Fibroblast of lung (primary cell): ENCODE results near the gene GTF2F2. TPM values are rescaled to one million over a fixed set of nuclear protein-coding genes. Genes with fewer than 3 reads are reported as not detected.

ENCODE experiments used
- DNase-seq, 2 donors: peaks; one replicate each; pipeline versions ENCODE4 v3.0.0 to v3.0.0-alpha.2; 2010; ENCODE audit warnings: low read depth in 2 of 2
- H2AFZ ChIP-seq: 2 replicates; pipeline ENCODE4 v1.5.1; 2012; ENCODE audit warnings: low read length, control low read depth, inconsistent platforms
- H3K27ac ChIP-seq: 2 replicates; pipeline ENCODE4 v1.5.1; 2011; ENCODE audit warnings: low read length, control low read depth; ENCODE audit not compliant: insufficient read depth
- H3K27me3 ChIP-seq: 2 replicates; pipeline ENCODE4 v1.5.1; 2011; ENCODE audit warnings: mild to moderate bottlenecking, low read length; ENCODE audit not compliant: control insufficient read depth, insufficient read depth
- H3K36me3 ChIP-seq: 2 replicates; pipeline ENCODE4 v1.5.1; 2011; ENCODE audit warnings: low read length; ENCODE audit not compliant: control insufficient read depth, insufficient read depth
- H3K4me1 ChIP-seq: 2 replicates; pipeline ENCODE4 v1.5.1; 2011; ENCODE audit warnings: low read length; ENCODE audit not compliant: control insufficient read depth, insufficient read depth; ENCODE audit errors: extremely low read depth
- H3K4me2 ChIP-seq: 2 replicates; pipeline ENCODE4 v1.5.1; 2011; ENCODE audit warnings: low read length, control low read depth; ENCODE audit not compliant: insufficient read depth; ENCODE audit errors: extremely low read depth
- H3K4me3 ChIP-seq, 4 experiments: fragments of 200-600 bp in 1 of 4; sonication (generic) in 1 of 4; replicated peaks in 1 of 4; 2 replicates each; pipeline ENCODE4 v1.5.1; 2011 to 2016; ENCODE audit warnings: low read length in 4 of 4, low read depth in 3 of 4, mild to moderate bottlenecking in 3 of 4, control low read depth in 2 of 4, inconsistent platforms in 1 of 4, mixed read lengths in 1 of 4; ENCODE audit not compliant: insufficient read depth in 1 of 4; ENCODE audit errors: control extremely low read depth in 1 of 4
- H3K79me2 ChIP-seq: 2 replicates; pipeline ENCODE4 v1.5.1; 2012; ENCODE audit warnings: mild to moderate bottlenecking, low read length, inconsistent platforms; ENCODE audit not compliant: control insufficient read depth, insufficient read depth
- H3K9ac ChIP-seq: 2 replicates; pipeline ENCODE4 v1.5.1; 2011; ENCODE audit warnings: mild to moderate bottlenecking, low read length, control low read depth; ENCODE audit not compliant: insufficient read depth
- H3K9me3 ChIP-seq: 2 replicates; pipeline ENCODE4 v1.5.1; 2012; ENCODE audit warnings: low read depth, low read length; ENCODE audit not compliant: control insufficient read depth, insufficient read depth
- H4K20me1 ChIP-seq: 2 replicates; pipeline ENCODE4 v1.5.1; 2011; ENCODE audit warnings: low read length; ENCODE audit not compliant: control insufficient read depth, insufficient read depth; ENCODE audit errors: extremely low read depth
- EZH2 ChIP-seq: IDR thresholded peaks from 2 replicates; pipeline ENCODE4 v1.5.1; 2012; ENCODE audit warnings: low read length, control low read depth, mild to moderate bottlenecking; ENCODE audit errors: missing control alignments
- polyA plus RNA-seq, 2 donors: library from polyadenylated mRNA; depleted of rRNA in 1 of 2; stranded (reverse) in 1 of 2; unstranded in 1 of 2; fragments of >200 nt; gene quantifications; 2 replicates each; pipeline ENCODE4 v1.2.1, GENCODE V29; 2011 to 2012; ENCODE audit warnings: missing spikeins in 1 of 2
- total RNA-seq: library from RNA; depleted of rRNA; stranded (reverse); fragments of >200 nt; gene quantifications from 2 replicates; pipeline ENCODE4 v1.2.1, GENCODE V29; 2014
- TF ChIP-seq, protein P1 (sequence below), 2 donors: IDR thresholded peaks in 1 of 2; conservative IDR thresholded peaks in 1 of 2; 1 replicate in 1 of 2; 2 replicates in 1 of 2; pipeline ENCODE4 v1.5.1; 2011 to 2012; ENCODE audit warnings: low read length in 2 of 2, control low read depth in 1 of 2, inconsistent platforms in 1 of 2, low read depth in 1 of 2, mild to moderate bottlenecking in 1 of 2

GTF2F2 gene
- total and polyA plus RNA-seq, 2 donors (not counting 1 experiment from before 2014, with no cell fraction given): 23.4 to 31.7 TPM

- H3K27me3 ChIP-seq: no peaks in the 10 kb centered on the region
- no peaks in the 10 kb centered on the region for H3K79me2 ChIP-seq
- H3K9me3 ChIP-seq: no peaks in the 10 kb centered on the region
- H3K27ac ChIP-seq: no peak overlapping the region
- no peak overlapping the region for H3K9ac ChIP-seq
- H2AFZ ChIP-seq: no peak overlapping the region
- H3K4me3 ChIP-seq: no peak overlapping the region
- H3K4me2 ChIP-seq: no peak overlapping the region
- no peaks in the 10 kb centered on the region for H3K36me3 ChIP-seq
- H3K4me1 ChIP-seq: peaks cover 4% of the 10 kb centered on the region
- no peaks in the 10 kb centered on the region for H4K20me1 ChIP-seq
- TF ChIP-seq EZH2: no peak
- no peak for DNase-seq
Observed at GRCh38 chr13:45302507-45302906, 182.2 kb downstream of the GTF2F2 start.

- Histone ChIP-seq H3K4me1 (peaks cover 4% of the 10 kb centered on the region), H4K20me1 (no peaks in the 10 kb centered on the region), H3K36me3 (no peaks in the 10 kb centered on the region), H3K27ac (no peak overlapping the region), H2AFZ (no peak overlapping the region), H3K79me2 (no peaks in the 10 kb centered on the region), H3K9ac (no peak overlapping the region), H3K27me3 (no peaks in the 10 kb centered on the region), H3K9me3 (no peaks in the 10 kb centered on the region), H3K4me3 (no peak overlapping the region), H3K4me2 (no peak overlapping the region)
- DNase-seq: no peak
- no peak for TF ChIP-seq EZH2
- TF ChIP-seq, protein P1, sequence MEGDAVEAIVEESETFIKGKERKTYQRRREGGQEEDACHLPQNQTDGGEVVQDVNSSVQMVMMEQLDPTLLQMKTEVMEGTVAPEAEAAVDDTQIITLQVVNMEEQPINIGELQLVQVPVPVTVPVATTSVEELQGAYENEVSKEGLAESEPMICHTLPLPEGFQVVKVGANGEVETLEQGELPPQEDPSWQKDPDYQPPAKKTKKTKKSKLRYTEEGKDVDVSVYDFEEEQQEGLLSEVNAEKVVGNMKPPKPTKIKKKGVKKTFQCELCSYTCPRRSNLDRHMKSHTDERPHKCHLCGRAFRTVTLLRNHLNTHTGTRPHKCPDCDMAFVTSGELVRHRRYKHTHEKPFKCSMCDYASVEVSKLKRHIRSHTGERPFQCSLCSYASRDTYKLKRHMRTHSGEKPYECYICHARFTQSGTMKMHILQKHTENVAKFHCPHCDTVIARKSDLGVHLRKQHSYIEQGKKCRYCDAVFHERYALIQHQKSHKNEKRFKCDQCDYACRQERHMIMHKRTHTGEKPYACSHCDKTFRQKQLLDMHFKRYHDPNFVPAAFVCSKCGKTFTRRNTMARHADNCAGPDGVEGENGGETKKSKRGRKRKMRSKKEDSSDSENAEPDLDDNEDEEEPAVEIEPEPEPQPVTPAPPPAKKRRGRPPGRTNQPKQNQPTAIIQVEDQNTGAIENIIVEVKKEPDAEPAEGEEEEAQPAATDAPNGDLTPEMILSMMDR (conservative IDR thresholded peaks at IDR 0.05 in 1 of 2, IDR thresholded peaks at IDR 0.05 in 1 of 2; ENCODE audit: low read depth in 1 of 2, low read length in 2 of 2): no peak
Observed at GRCh38 chr13:45303026-45303425, 182.7 kb downstream of the GTF2F2 start.

DNA sequence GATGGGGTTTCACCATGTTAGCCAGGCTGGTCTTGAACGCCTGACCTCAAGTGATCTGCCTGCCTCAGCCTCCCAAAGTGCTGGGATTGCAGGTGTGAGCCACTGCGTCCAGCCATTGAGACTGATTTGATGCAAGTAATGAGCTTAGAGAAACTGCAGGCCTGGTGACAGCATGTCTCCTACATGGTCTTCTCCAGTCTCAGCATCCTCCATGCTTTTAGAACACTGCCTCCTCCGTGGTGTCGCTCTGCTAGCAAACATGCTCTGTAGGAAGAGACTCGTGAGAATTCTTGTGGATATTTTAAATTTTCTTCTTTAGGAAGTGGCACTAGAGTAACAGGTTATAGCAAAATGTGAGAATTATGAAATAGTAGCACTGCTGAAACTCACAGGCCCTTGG lies 183.6 kb downstream of the GTF2F2 start:
- Histone ChIP-seq H2AFZ (no peak overlapping the region), H3K4me2 (no peak overlapping the region), H3K4me3 (no peak overlapping the region), H3K79me2 (no peaks in the 10 kb centered on the region), H3K9ac (no peak overlapping the region), H4K20me1 (no peaks in the 10 kb centered on the region), H3K27me3 (no peaks in the 10 kb centered on the region), H3K4me1 (peaks cover 4% of the 10 kb centered on the region), H3K27ac (no peak overlapping the region), H3K9me3 (no peaks in the 10 kb centered on the region), H3K36me3 (no peaks in the 10 kb centered on the region)
- no peak for DNase-seq
- TF ChIP-seq EZH2: no peak
- TF ChIP-seq, protein P1 (conservative IDR thresholded peaks at IDR 0.05 in 1 of 2, IDR thresholded peaks at IDR 0.05 in 1 of 2; ENCODE audit: low read depth in 1 of 2, low read length in 2 of 2): no peak
